A172 (cell line): ENCODE data around the gene WRAP73. TPM values are rescaled to one million over a fixed set of nuclear protein-coding genes. Genes with fewer than 3 reads are reported as not detected.
A peak's percentile ranks its signal among the peaks of the same experiment; 100 is the strongest.

Source experiments
- DNase-seq: peaks from one replicate; pipeline ENCODE4 v3.0.0-alpha.2; 2015; ENCODE audit warnings: low spot score
- total RNA-seq: library from RNA; depleted of rRNA; stranded (reverse); fragments of >200 nt; shearing (Covaris generic); gene quantifications from 2 replicates; pipeline ENCODE4 v1.2.3, GENCODE V29; 2014

WRAP73 gene
- total RNA-seq, 1 experiment from 2014 or later, result 22.2 TPM

- DNase-seq, result no peak
Observed at GRCh38 chr1:3614755-3615742, 34.9 kb downstream of the WRAP73 start.

GRCh38 chr1:3612123-3612522 lies 37.8 kb downstream of the WRAP73 start:
- DNase-seq, result no peak

GRCh38 chr1:3611170-3612019 lies 38.5 kb downstream of the WRAP73 start, which contains the start of gene MEGF6:
MEGF6 (minus strand) TSS chr1:3611508; CDS start chr1:3611268, 240 bp downstream.
- DNase-seq, result no peak

- DNase-seq, result no peak
Observed at GRCh38 chr1:3610527-3611169, 39.3 kb downstream of the WRAP73 start.

- no peak for DNase-seq
Observed at GRCh38 chr1:3609769-3610526, 40.0 kb downstream of the WRAP73 start.

GRCh38 chr1:3609016-3609768 lies 40.7 kb downstream of the WRAP73 start:
- no peak for DNase-seq

GRCh38 chr1:3608154-3608553 lies 41.7 kb downstream of the WRAP73 start:
- no peak for DNase-seq

- DNase-seq, result no peak
Observed at GRCh38 chr1:3607703-3608065, 42.2 kb downstream of the WRAP73 start.

GRCh38 chr1:3606779-3607702 lies 42.9 kb downstream of the WRAP73 start:
- DNase-seq, result no peak

- no peak for DNase-seq
Observed at GRCh38 chr1:3604997-3605823, 44.7 kb downstream of the WRAP73 start.

GRCh38 chr1:3604468-3604974 lies 45.4 kb downstream of the WRAP73 start:
- DNase-seq, result peak; percentile 37

- DNase-seq, result no peak
Observed at GRCh38 chr1:3603571-3604467, 46.1 kb downstream of the WRAP73 start.

GRCh38 chr1:3603156-3603555 lies 46.7 kb downstream of the WRAP73 start:
- no peak for DNase-seq

- DNase-seq, result no peak
Observed at GRCh38 chr1:3602375-3602774, 47.5 kb downstream of the WRAP73 start.

- DNase-seq, result no peak
Observed at GRCh38 chr1:3601743-3602142, 48.2 kb downstream of the WRAP73 start.

GRCh38 chr1:3600354-3600753 lies 49.5 kb downstream of the WRAP73 start:
- no peak for DNase-seq

GRCh38 chr1:3599816-3600215 lies 50.1 kb downstream of the WRAP73 start:
- no peak for DNase-seq
